G401 (cell line): Measurements from ENCODE around the gene EDN1. TPM values are rescaled to one million over a fixed set of nuclear protein-coding genes. Genes with fewer than 3 reads are reported as not detected.

Experiments used
- DNase-seq: peaks from one replicate; pipeline ENCODE4 v3.0.0-alpha.2; 2015; ENCODE audit warnings: low spot score
- in situ Hi-C: cut with HindIII; loops from 2 replicates; pipeline ENCODE4 v1.10.0; 2016; ENCODE audit warnings: low sequenced_read_pairs, mixed read lengths
- total RNA-seq: library from RNA; depleted of rRNA; stranded (reverse); fragments of >200 nt; shearing (Covaris generic); gene quantifications from 2 replicates; pipeline ENCODE4 v1.2.3, GENCODE V29; 2014

The EDN1 gene
- total RNA-seq, 1 experiment from 2014 or later, result 0.68 TPM

DNA sequence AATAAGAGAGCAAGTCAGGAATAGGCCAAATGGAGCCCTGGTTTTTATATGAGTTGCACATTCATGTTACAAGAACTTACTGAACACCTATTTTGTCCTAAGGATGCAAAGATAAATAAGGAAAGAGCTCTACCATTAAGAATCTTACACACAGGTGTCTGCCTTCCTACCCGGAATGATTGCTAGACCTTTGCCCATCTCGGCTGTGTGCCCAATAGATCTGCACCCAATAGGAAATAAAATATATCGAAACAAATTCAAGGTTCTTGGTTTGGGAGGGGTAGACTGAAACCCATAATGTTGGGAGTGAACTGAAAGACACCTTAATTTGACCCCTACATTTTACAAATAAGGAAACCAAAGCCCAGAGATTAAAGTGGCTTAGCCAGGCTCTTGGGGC, 48.9 kb downstream of the EDN1 start:
- in situ Hi-C loops, result no loop called here
- no peak for DNase-seq

DNA sequence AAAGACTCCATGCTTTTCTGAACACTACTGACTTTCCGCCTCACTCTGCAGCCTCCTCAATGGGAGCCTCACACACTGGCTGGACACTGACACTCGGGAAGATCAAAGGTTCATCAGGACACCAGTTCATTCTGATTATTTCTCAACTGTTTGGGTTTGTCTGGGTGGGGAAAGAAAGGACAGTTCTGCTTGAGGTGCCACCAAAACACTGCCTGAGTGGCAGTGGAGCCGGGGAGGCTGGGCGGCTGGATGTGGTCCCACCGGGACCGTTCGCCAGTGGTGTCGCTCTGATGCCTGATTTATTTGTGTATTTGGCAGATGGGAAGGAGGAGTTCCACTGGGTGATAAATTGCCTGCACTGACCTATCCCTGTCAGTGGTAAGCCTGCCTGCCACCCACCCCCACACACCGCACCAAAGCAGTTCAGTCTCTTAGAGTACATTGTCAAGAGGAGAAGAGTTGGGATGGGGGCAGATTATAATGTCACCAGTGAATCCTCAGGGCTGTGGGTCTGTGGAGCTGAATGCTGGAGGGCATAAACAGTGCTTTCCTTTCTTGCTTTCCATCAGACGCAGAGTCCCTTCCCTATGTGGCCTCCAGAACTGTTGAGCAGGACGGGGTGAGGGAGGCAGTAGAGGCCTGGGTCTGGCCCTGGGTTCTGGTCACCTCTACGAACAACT, 49.8 kb downstream of the EDN1 start:
- in situ Hi-C loops, result no loop called here
- DNase-seq, result no peak

DNA sequence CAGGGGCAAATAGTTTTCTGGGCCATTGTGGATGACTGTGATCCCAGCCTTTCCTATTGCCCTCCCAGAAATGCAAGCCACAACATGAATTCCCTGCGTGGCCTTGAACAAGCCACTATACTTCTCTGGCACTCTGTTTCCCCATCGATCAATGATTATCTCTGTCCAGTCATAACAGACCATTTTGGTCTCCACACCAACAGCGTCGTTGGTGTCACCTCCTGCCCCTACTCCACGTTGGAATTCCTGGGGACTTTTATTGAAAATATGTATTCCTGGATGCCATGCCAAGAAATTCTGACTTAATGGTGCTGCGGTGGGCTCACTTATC, 50.3 kb downstream of the EDN1 start:
- no peak for DNase-seq
- in situ Hi-C loops, result no loop called here

DNA sequence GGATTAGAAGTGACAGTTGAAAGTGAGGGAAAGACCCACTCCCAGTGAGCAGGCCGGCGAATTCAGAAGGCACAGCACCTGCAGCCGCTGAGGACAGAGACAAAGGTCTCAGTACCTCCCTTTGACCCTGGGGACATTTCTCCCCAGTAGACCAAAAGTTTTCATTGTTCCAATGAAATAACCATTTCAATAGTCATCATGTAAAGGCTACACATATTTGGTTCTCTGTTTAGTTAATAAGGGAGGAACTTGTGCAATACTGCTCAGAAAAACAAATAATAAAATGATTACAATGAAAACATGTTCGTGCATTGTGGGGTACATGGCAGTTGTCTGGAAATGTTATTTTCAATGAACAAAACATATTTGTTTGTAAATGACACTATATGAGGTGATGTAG, 52.5 kb downstream of the EDN1 start:
- in situ Hi-C loops, result no loop called here
- no peak for DNase-seq

DNA sequence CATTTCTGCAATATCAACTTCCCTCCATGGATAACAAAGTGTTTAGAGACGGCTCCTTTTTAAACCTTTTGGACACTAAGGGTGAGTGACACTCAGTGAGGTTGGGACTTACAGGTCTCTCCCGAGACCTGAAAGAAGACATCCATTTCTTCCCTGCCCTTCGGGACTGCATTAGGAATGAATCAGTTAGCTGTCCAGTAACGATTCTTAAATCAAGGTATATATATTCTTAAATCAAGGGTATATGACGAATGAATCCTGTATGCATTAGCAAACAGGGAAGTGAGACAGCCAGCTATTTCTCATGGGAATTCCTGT, 52.9 kb downstream of the EDN1 start:
- in situ Hi-C loops, result no loop called here
- DNase-seq, result no peak

DNA sequence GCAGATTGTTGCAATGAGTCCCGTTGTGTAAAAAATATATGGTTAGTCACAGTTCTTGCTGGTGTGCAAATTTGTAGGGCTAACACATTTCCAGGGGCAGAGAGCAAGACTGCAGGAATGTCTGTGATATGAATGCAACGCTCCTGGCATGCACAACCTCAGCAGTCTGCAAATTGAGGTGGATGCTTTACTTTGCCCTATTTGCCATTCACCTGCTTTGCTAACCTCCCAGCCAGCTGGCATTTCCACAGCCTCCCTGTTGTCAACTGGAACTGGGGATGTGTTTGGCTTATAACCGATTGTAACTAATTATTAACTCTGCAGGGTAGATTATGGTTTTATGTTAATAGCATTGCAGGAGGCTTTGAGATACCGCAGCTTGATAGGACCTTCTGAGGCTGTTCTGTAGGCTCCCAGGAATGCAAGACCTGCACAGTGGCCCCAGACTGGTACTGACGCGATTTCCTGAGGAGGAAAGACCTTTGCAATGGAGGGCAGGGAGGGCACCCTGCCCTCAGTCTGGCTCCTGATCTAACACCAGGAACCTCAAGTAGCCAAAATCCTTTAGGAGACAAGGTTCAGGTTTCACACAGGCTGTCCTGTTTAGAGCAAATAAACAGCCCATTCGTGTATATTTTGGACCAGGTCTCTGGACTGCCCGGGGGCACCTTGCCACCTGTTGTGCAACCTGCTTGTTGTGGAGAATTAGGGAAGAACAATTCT, 53.4 kb downstream of the EDN1 start:
- in situ Hi-C loops, result no loop called here
- peak; percentile 3 for DNase-seq

DNA sequence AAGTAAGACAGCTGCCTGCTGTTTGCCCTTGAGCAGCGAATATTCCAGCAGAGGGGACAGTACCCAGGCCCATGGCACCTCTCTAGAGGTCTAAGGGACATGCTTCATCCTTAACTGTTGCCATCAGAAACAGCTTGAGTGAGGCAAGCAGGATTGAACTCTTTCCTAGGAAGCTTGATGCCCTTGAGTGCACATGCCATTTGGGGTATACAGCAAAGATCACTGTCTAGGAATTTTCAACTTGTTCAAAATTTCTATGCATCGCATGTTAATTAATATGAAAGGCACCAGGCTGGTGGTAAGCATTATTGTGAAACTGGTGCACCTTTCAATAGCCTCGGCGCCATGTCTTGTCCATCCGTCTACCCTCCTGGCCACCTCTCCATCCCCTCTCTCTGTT, 54.1 kb downstream of the EDN1 start:
- in situ Hi-C loops, result no loop called here
- DNase-seq, result no peak

DNA sequence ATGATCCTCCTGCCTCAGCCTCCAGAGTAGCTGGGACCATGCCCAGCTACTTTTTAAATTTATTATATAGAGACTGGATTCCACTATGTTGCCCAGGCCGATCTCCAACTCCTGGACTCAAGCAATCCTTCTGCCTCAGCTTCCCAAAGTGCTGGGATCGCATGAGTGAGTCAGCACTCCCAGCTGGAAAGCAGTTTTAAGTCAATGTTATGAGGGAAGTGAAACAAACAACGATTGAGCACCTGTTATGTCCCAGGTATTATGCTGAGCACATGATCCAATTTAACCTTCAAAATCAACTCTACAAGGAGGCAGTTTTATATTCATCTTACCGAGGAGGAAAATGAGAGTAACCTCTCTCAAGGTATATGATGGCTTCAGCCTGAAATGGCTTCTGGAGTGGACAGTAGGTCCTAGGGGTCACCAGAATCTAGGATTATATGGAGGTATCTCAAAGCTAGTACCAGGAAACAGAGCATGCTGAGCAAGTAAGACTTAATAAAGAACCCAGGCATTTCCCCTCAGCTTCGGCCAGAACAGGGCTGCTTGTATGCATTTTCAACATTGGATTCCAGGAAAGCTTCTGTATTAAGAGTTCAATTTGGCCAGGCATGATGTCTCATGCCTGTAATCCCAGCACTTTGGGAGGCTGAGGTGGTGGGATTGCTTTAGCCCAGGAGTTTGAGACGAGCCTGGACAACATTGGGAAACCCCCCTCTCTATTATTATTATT, 55.0 kb downstream of the EDN1 start:
- in situ Hi-C loops, result no loop called here

DNA sequence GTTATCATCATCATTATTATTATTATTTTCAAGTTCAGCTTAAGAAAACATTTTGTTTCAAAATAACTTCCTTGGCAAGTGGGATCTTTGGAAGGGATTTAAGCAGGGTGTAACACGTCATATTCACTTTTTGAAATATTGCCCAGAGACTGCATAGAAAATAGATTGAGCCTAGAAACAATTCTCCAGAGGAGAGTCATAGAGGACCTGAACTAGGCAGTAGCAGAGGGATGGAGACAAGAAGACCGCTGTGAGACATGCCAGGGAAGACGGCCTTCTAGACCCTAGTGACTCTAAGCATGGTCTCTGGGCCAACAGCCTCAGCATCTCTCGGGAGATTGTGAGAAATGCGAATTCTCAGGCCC, 55.5 kb downstream of the EDN1 start:
- DNase-seq, result no peak
- in situ Hi-C loops, result no loop called here

More for the DNA sequence above, 55.0 kb downstream of the EDN1 start:
- DNase-seq, result no peak
